ENCODE results near the gene RAP1GAP2.
"Not testable (repeated sequence)": the region's sequence is repeated elsewhere in the genome, so short reads cannot be mapped to it uniquely, and the experiment has no call there.

RAP1GAP2 gene

GRCh38 chr17:3063507-3063906 lies 267.3 kb downstream of the RAP1GAP2 start, which contains the start of gene OR1D5:
Gene OR1D5, minus strand, starts transcription at chr17:3063607. Its CDS starts 0 bp downstream, at chr17:3063607.
- DNase-seq = not testable (repeated sequence)

GRCh38 chr17:3065192-3065591 lies 269.0 kb downstream of the RAP1GAP2 start:
- DNase-seq = not testable (repeated sequence)

GRCh38 chr17:3073850-3074249 lies 277.6 kb downstream of the RAP1GAP2 start:
- not testable (repeated sequence) for DNase-seq
